Left lung (tissue), 10 donors: Measurements from ENCODE around the gene OR2AT4. TPM values are rescaled to one million over a fixed set of nuclear protein-coding genes. Genes with fewer than 3 reads are reported as not detected.

Experiments
- ATAC-seq: fragments of 200-7000 bp; cut with Tn5 transposase; one replicate; pipeline ENCODE4 v1.9.1; 2020; ENCODE audit warnings: moderate library complexity
- DNase-seq, 4 donors: peaks; one replicate each; pipeline ENCODE4 v3.0.0-alpha.2; 2013 to 2020
- H3K27ac ChIP-seq, 2 donors: fragments of 200-600 bp; sonication (generic) in 1 of 2; one replicate each; pipeline versions ENCODE4 v1.5.0 to v1.8.0; 2020 to 2021
- H3K27me3 ChIP-seq, 2 donors: fragments of 200-600 bp; sonication (generic) in 1 of 2; one replicate each; pipeline versions ENCODE4 v1.5.0 to v1.8.0; 2020 to 2021
- H3K36me3 ChIP-seq, 2 donors: fragments of 200-600 bp; sonication (generic) in 1 of 2; one replicate each; pipeline versions ENCODE4 v1.5.0 to v1.8.0; 2020 to 2021
- H3K4me1 ChIP-seq, 2 donors: fragments of 200-600 bp; one replicate each; pipeline ENCODE4 v1.8.0; 2021
- H3K4me3 ChIP-seq, 2 donors: fragments of 200-600 bp; sonication (generic) in 1 of 2; one replicate each; pipeline versions ENCODE4 v1.5.0 to v1.8.0; 2020 to 2021; ENCODE audit warnings: mild to moderate bottlenecking in 1 of 2
- H3K9me3 ChIP-seq, 2 donors: fragments of 200-600 bp; sonication (generic) in 1 of 2; one replicate each; pipeline versions ENCODE4 v1.5.0 to v1.8.0; 2020 to 2021
- intact Hi-C, 2 donors: fragments of 100-400 bp; cut with DNase I; formaldehyde crosslinking; loops; one replicate each; pipeline versions ENCODE4 v1.11.2 to v1.14.2; 2022
- polyA plus RNA-seq, 6 donors: library from polyadenylated mRNA; unstranded; fragments of 120-200 nt; gene quantifications; one replicate each; pipeline ENCODE4 v1.2.1, GENCODE V29; 2013; ENCODE audit not compliant: insufficient read length in 6 of 6
- total RNA-seq, 2 donors: library from RNA; stranded (reverse); fragmentation: NEBNext Ultra II Directional; extraction: Animal tissue kit (Norgen Biotek cat#: 25700); gene quantifications; one replicate each; pipeline ENCODE4 v1.2.1, GENCODE V29; 2021
- TF ChIP-seq, protein P1 (sequence below), 2 donors: fragments of 200-600 bp; sonication (generic) in 1 of 2; IDR thresholded peaks; one replicate each; pipeline versions ENCODE4 v1.5.0 to v1.8.0; 2021; ENCODE audit warnings: antibody characterized with exemption in 2 of 2
- donor health status: DM: no; HTN: yes; CAD: no.
- donor health status: DM: no; HTN: no; CAD: no.

Gene OR2AT4
- total and polyA plus RNA-seq, 8 donors, result 0.04 to 0.11 (median 0.06) TPM; not detected in 2

DNA sequence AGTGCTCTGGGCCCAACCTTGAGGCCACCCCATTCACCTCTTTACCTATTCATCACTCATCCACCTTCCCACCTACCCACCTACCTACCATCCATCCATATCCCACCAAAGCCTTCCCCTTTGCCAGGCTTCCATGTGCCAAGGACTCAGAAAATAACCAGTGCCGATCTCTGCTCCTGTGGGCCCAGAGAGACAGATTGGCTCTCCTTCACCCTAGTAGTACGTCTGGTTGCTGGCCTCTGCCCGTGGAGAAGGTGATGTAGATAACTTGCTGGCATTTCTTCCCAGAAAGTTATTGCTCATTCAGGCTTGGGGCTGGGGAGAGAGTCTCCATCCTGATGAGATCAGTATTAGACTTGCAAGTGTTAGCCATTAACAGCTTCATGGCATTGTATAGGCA is 62.8 kb downstream of the OR2AT4 start:
- no peak overlapping the region for H3K4me3 ChIP-seq
- no peaks in the 10 kb centered on the region for H3K9me3 ChIP-seq
- DNase-seq (no peak), ATAC-seq (no peak)
- no peaks in the 10 kb centered on the region for H3K27me3 ChIP-seq
- TF ChIP-seq, protein P1, sequence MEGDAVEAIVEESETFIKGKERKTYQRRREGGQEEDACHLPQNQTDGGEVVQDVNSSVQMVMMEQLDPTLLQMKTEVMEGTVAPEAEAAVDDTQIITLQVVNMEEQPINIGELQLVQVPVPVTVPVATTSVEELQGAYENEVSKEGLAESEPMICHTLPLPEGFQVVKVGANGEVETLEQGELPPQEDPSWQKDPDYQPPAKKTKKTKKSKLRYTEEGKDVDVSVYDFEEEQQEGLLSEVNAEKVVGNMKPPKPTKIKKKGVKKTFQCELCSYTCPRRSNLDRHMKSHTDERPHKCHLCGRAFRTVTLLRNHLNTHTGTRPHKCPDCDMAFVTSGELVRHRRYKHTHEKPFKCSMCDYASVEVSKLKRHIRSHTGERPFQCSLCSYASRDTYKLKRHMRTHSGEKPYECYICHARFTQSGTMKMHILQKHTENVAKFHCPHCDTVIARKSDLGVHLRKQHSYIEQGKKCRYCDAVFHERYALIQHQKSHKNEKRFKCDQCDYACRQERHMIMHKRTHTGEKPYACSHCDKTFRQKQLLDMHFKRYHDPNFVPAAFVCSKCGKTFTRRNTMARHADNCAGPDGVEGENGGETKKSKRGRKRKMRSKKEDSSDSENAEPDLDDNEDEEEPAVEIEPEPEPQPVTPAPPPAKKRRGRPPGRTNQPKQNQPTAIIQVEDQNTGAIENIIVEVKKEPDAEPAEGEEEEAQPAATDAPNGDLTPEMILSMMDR (IDR thresholded peaks at IDR 0.05), result no peak
- intact Hi-C loops, result loop anchor here in 1 of 2 donors (5.0 kb wide), 1 partner anchor 107 kb away; no protein-coding TSS in a partner anchor
- no peaks in the 10 kb centered on the region for H3K36me3 ChIP-seq
- H3K4me1 ChIP-seq, result no peaks in the 10 kb centered on the region
- H3K27ac ChIP-seq, result no peak overlapping the region

DNA sequence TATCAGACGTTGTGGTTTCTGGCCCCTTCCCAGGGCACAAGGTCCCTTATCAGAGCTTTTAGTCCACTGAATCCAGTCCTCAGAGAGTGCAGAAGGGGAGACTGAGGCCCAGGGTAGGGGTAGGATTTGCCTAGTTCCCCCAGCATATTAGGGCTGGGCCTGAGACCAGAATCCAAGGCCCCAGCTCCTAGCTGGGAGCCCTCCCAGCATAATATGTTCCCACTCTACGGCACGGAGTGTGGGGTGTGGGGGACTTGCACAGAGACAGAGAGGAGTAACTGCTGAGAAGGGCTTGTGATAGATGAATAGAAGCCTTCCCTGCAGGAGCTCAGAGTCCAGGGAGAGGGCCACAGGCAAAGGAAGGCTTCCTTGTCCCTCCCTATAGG is 64.1 kb downstream of the OR2AT4 start:
- Histone ChIP-seq H3K4me1 (no peaks in the 10 kb centered on the region), H3K27me3 (no peaks in the 10 kb centered on the region), H3K36me3 (no peaks in the 10 kb centered on the region), H3K9me3 (no peaks in the 10 kb centered on the region), H3K4me3 (no peak overlapping the region), H3K27ac (no peak overlapping the region)
- no peak for ATAC-seq
- TF ChIP-seq, protein P1 (IDR thresholded peaks at IDR 0.05), result no peak
- intact Hi-C loops, result loop anchor here in 1 of 2 donors (5.0 kb wide), 1 partner anchor 105 kb away; no protein-coding TSS in a partner anchor
- no peak for DNase-seq

DNA sequence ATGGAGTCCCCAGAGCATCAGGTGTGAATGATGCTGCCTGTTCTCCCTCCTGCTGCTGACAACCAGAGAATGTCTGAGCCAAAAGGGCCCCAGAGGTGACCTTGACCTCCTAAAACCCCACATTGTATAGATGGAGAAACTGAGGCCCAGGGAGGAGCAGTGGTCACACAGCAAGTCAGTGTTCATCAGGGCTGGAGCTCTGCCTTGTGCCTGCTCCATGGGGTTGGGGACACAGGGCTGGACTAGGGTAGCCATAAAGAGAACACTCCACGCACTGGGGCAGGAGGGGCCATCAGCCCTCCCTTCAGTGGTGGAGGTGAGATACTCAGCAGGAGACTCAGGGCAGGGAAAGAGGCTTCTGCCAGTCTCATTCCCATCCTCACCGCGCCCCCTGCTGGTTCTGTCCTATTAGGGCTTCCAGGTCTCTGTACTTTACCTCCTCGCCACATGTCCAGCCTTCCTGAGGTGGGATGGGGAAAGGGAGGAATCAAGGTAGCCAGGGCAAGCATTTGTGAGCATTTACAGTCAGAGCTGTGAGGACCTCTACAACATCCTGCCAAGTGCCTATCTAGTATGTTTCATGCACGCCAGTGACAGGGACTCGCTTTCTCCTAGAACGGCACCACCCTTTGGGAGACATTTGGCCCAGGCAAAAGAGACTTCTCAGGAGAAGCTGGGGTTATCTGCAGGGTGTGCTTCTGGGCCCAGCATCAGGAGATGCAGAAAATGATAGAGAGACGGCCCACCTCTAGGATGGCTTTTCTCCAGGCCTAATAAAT is 64.7 kb downstream of the OR2AT4 start:
- TF ChIP-seq, protein P1 (IDR thresholded peaks at IDR 0.05), result peak; percentile 52 to 69

More for the DNA sequence above, 64.7 kb downstream of the OR2AT4 start:
- H3K36me3 ChIP-seq, result no peaks in the 10 kb centered on the region
- H3K27ac ChIP-seq, result no peak overlapping the region
- DNase-seq (peak in 3 of 4 donors; percentile 51 to 88 (median 74)), ATAC-seq (peak; percentile 89)
- H3K4me3 ChIP-seq, result no peak overlapping the region
- H3K27me3 ChIP-seq, result no peaks in the 10 kb centered on the region
- H3K4me1 ChIP-seq, result no peaks in the 10 kb centered on the region
- intact Hi-C loops, result loop anchor here in 1 of 2 donors (5.0 kb wide), 1 partner anchor 105 kb away; no protein-coding TSS in a partner anchor
- H3K9me3 ChIP-seq, result no peaks in the 10 kb centered on the region

Other genes starting within 250 kb of the OR2AT4 start
- gene XRRA1, start 147.8 kb downstream of the OR2AT4 start, total RNA-seq, result 10 to 100 TPM; 11.7 to 19.8 TPM
- 10 to 100 TPM in 5 of 6 donors, 1 to 10 TPM in 1; 8.4 to 21.3 (median 16.7) TPM for gene XRRA1, start 147.8 kb downstream of the OR2AT4 start, polyA plus RNA-seq
- gene SPCS2, start 147.6 kb downstream of the OR2AT4 start, total RNA-seq, result 100 to 1,000 TPM; 173 to 231 TPM
- gene SPCS2, start 147.6 kb downstream of the OR2AT4 start, polyA plus RNA-seq, result 100 to 1,000 TPM; 160 to 202 (median 173) TPM
- gene NEU3, start 107.9 kb downstream of the OR2AT4 start, total RNA-seq, result 10 to 100 TPM in 1 of 2 donors, 1 to 10 TPM in 1; 9.7 to 12.0 TPM
- 10 to 100 TPM; 14.1 to 15.3 (median 14.9) TPM for gene NEU3, start 107.9 kb downstream of the OR2AT4 start, polyA plus RNA-seq
- 100 to 1,000 TPM; 145 to 220 TPM for gene SLCO2B1, start 54.2 kb upstream of the OR2AT4 start, total RNA-seq
- gene SLCO2B1, start 54.2 kb upstream of the OR2AT4 start, polyA plus RNA-seq, result 10 to 100 TPM; 20.5 to 30.7 (median 26.7) TPM
- 1 to 10 TPM in 1 of 2 donors, under 1 TPM in 1; 0.70 to 1.3 TPM for gene TPBGL, start 143.9 kb upstream of the OR2AT4 start, total RNA-seq
- under 1 TPM in 5 of 6 donors, not detected in 1; 0.09 to 0.28 (median 0.18) TPM for gene TPBGL, start 143.9 kb upstream of the OR2AT4 start, polyA plus RNA-seq